ENCODE measurements around the gene IDH3G.

Gene IDH3G

DNA sequence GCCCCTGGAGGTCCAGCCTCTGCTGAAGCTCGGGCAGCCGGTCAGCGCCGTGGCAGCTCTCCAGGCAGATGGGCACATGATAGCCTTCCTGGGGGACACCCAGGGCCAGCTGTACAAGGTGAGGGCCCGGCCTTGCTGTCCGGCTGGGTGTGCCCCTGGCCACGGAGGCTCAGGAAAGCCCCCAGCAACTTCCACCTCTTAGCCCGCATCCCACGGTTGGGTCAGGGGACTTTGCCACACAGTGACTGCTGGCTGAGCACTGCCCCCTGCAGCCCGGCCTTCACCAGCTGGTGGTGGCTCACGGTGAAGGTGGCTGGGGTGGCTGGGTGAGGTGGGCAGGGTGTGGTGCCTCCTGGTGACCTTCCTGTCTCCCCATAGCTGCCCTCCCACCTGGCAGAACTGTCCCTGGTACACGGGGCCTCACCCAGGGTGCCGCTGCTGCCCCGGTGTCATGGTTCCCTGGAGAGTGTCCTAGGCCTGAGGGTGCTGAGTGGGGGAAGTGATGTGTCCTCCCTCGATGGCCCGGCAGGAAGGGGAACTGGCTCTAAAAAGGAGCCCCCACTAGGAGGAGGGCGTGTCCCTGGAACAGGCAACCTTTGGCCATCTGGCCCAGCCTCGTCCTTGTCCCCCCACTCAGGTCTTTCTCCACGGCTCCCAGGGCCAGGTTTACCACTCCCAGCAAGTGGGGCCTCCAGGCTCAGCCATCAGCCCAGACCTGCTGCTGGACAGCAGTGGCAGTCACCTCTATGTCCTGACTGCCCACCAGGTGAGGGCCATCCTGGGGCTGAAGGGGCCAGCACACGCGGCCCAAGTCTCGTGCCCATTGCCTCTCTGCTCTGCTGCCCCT, 25.6 kb downstream of the IDH3G start:
- no peak overlapping the region for H3K4me3 ChIP-seq (ENCODE audit: low read depth, low read length)
- DNase-seq (ENCODE audit: low read depth), result no peak
- TF ChIP-seq, protein P1, sequence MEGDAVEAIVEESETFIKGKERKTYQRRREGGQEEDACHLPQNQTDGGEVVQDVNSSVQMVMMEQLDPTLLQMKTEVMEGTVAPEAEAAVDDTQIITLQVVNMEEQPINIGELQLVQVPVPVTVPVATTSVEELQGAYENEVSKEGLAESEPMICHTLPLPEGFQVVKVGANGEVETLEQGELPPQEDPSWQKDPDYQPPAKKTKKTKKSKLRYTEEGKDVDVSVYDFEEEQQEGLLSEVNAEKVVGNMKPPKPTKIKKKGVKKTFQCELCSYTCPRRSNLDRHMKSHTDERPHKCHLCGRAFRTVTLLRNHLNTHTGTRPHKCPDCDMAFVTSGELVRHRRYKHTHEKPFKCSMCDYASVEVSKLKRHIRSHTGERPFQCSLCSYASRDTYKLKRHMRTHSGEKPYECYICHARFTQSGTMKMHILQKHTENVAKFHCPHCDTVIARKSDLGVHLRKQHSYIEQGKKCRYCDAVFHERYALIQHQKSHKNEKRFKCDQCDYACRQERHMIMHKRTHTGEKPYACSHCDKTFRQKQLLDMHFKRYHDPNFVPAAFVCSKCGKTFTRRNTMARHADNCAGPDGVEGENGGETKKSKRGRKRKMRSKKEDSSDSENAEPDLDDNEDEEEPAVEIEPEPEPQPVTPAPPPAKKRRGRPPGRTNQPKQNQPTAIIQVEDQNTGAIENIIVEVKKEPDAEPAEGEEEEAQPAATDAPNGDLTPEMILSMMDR (IDR thresholded peaks at IDR 0.05; ENCODE audit: low read depth, low read length, missing control alignments), result no peak

DNA sequence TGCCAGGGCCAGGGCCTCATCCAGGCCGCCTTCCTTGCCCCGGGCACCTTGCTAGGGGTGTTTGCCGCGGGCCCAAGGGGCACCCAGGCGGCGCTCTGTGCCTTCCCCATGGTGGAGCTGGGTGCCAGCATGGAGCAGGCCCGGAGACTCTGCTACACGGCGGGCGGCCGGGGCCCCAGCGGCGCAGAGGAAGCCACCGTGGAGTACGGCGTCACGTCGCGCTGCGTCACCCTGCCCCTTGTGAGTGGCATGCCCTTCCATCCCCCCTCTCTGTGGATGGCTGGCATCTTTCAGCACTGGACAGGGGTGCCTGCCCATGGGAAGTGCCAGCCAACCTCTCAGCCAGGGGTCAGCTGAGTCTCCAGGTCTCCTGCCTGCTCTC, 26.5 kb downstream of the IDH3G start:
- TF ChIP-seq, protein P1 (IDR thresholded peaks at IDR 0.05; ENCODE audit: low read depth, low read length, missing control alignments), result no peak
- no peak for DNase-seq (ENCODE audit: low read depth)
- H3K4me3 ChIP-seq (ENCODE audit: low read depth, low read length), result no peak overlapping the region

DNA sequence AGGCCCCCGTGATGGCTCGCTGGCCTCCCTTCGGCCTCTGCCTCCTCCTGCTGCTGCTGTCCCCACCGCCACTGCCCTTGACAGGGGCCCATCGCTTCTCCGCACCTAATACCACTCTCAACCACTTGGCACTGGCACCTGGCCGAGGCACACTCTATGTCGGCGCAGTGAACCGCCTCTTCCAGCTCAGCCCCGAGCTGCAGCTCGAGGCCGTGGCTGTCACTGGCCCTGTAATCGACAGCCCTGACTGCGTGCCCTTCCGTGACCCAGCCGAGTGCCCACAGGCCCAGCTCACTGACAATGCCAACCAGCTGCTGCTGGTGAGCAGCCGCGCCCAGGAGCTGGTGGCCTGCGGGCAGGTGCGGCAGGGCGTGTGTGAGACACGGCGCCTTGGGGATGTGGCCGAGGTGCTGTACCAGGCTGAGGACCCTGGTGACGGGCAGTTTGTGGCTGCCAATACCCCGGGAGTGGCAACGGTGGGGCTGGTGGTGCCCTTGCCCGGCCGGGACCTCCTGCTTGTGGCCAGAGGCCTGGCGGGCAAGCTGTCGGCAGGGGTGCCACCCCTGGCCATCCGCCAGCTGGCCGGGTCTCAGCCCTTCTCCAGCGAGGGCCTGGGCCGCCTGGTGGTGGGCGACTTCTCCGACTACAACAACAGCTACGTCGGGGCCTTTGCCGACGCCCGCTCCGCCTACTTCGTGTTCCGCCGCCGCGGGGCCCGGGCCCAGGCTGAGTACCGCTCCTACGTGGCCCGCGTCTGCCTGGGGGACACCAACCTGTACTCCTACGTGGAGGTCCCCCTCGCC, 27.1 kb downstream of the IDH3G start:
- H3K4me3 ChIP-seq (ENCODE audit: low read depth, low read length), result no peak overlapping the region
- no peak for DNase-seq (ENCODE audit: low read depth)
- TF ChIP-seq, protein P1 (IDR thresholded peaks at IDR 0.05; ENCODE audit: low read depth, low read length, missing control alignments), result no peak

DNA sequence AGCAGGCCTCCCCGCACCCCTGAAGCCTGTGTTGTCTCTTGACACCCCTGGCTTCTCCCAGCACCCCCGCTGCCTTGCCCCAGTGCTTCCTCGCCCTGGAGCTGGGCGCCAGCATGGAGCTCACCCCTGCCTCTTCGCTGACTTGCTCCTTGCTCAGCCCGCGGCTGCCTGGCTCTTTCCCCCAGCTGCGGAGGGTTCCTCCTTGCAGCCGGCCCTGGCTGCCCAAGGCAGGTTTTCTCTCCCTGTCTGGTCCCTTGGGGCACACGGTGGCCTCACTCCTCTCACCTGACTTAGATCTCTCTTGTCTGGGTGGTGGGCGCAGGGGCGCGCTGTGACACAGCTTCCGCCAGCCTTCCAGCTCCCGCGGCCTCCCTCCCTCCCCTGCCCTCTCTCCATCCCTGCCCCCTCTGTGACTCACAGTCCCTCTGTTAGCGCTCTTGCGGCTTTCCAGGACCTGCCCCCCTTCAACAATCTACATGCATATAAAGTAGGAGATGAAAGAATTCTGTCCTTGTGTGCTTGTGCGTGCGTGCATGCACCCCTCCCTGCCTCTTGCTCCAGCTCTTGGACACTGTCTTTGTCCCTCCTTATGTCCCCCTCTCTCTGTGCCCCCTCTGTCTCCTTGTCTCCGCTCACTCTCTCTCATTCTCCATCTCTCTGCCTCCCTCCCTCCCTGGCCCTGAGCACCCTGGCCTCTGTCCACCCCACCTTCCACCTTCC, 27.9 kb downstream of the IDH3G start:
- no peak overlapping the region for H3K4me3 ChIP-seq (ENCODE audit: low read depth, low read length)
- DNase-seq (ENCODE audit: low read depth), result no peak
- TF ChIP-seq, protein P1 (IDR thresholded peaks at IDR 0.05; ENCODE audit: low read depth, low read length, missing control alignments), result no peak

DNA sequence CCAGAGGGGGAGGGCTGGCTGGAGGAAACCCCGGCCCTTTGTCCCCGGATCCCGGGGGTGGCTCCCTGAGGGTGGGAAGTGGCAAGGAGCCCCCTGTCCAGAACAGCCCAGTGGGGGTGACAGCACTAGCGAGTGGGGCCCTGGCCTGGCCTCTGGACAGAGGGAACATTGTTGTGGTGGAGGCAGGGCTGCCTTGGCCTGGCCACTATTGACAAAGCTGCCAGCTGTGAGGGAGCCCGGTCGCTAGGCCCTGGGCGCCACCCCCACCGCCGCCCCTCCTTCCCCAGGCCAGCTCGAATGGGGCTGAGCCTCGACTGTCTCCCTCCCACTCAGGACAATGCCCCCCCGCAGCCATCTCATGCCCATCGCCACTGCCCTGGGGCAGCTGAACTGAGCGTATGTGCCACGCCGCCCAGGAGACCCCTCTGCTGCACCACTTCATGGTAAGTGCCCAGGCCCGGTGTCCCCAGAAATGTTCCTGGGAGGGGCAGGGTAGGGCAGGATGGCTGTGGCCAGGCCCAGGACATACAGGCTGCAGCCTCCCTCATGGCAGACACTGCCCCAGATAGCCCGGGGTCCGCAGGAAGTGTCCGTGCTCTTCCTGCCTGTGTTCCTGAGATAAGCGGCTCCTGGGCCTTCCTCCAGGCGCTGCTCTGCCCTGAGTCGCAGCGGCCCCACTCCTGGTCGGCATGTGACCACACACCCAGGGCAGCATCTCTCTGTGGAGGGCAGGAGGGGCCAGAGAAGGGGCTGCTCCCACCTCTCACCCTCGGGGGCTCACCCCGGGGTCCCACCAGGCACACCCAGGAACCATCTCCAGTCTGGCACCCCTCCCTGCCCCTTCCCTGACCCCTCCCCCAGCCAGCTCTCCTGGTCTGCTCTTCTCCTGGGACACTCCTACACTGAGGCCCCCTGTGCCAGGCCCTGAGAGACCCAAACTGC, 28.8 kb downstream of the IDH3G start:
- no peak for DNase-seq (ENCODE audit: low read depth)
- no peak overlapping the region for H3K4me3 ChIP-seq (ENCODE audit: low read depth, low read length)

More for the DNA sequence above, 28.8 kb downstream of the IDH3G start:
- TF ChIP-seq, protein P1 (IDR thresholded peaks at IDR 0.05; ENCODE audit: low read depth, low read length, missing control alignments), result no peak

Data from GM12864 (cell line).